Stimulated activated CD8-positive, alpha-beta memory T cell treated with anti-CD3 and anti-CD28 coated beads, Interleukin-12 subunit alpha, Interleukin-12 subunit beta, amount 100 ng/mL, for 24 hours (primary cell): ENCODE data around the gene VCAN.

ENCODE experiments used
- DNase-seq: peaks from one replicate; pipeline ENCODE4 v3.0.0-alpha.2; 2020; ENCODE audit errors: extremely low read depth

Gene VCAN

GRCh38 chr5:83494666-83495065 lies 23.1 kb downstream of the VCAN start:
- DNase-seq: no peak

GRCh38 chr5:83496626-83497025 lies 25.1 kb downstream of the VCAN start:
- no peak for DNase-seq

GRCh38 chr5:83498585-83498984 lies 27.0 kb downstream of the VCAN start:
- DNase-seq: no peak

- no peak for DNase-seq
Measured at GRCh38 chr5:83503662-83504061, 32.1 kb downstream of the VCAN start.

DNA sequence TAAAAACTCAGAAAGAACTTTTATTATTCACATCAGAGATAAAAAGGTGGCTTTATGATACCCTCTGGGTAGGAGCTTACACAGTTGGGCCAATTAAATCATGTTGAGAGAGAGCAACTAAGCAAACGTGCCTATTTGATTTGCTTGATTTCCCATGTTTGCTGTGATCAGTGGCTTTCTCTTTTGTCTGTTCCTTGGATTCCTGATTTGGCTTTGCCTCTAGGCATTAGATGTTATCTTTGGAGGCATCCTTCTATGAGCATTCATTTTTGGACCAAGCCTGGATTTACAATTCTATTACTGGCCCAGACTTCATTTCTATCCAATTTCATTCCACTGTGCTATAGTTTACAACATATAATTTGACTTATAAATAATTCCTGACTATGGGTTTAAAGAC lies 35.9 kb downstream of the VCAN start:
- DNase-seq: no peak

- DNase-seq: no peak
Measured at GRCh38 chr5:83509540-83509939, 38.0 kb downstream of the VCAN start.

GRCh38 chr5:83510260-83510659 lies 38.7 kb downstream of the VCAN start:
- no peak for DNase-seq

GRCh38 chr5:83512061-83512745 lies 40.7 kb downstream of the VCAN start:
- DNase-seq: no peak

DNA sequence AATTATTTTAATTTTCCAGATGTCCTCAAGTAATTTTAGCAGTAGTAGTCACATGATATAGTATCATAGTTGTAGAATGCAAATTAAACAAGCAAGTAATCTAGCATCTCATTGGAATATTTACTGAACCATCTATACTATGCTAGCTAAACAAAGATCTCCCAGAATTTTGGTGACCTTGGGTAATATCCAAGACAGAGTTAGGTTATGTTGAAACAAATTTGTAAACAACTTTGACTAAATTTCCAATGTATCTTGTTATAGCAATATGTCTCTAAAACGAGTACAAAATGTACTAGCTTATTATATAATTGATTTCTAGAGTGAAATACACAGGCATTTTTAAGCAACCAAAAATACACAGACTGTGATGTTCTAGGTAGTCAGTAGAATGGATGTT lies 41.5 kb downstream of the VCAN start:
- DNase-seq: no peak

DNA sequence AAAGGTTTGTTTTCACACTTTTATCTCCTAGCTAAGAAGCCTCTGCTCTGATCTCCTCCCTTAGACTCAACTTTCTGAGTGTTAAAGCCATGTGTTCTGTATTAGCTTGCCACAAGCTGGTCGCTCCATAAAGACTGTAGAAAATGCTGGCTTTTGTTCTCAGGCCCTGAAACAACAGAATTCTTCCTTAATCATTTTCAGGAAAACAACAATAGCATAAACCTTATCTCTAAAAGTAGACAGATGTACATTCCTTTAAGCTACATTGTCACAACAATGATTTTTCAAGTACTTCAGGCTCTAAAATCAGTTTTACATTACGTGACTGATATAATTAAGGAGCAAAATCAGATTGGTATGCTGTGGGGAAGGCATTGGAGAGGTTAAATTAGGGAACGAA lies 41.9 kb downstream of the VCAN start:
- no peak for DNase-seq

DNA sequence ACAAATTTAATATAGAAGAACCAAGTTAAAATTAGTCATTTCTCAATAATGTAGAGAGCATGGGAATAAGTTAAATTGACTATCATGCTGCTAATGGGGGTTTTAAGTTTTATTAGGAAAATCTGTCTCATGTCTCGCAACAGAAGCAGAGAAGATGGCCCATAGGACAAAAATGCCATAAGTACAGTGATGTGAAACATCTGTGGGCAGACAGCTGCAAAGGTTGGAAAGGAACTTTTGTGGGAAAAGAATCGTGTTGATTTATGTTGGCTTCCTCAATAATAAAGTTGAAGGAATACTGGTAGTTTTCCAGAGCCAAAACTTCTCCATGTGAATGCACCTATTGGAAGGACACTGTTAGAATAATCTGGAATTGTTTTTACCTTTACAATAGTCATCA lies 44.8 kb downstream of the VCAN start:
- DNase-seq: no peak

DNA sequence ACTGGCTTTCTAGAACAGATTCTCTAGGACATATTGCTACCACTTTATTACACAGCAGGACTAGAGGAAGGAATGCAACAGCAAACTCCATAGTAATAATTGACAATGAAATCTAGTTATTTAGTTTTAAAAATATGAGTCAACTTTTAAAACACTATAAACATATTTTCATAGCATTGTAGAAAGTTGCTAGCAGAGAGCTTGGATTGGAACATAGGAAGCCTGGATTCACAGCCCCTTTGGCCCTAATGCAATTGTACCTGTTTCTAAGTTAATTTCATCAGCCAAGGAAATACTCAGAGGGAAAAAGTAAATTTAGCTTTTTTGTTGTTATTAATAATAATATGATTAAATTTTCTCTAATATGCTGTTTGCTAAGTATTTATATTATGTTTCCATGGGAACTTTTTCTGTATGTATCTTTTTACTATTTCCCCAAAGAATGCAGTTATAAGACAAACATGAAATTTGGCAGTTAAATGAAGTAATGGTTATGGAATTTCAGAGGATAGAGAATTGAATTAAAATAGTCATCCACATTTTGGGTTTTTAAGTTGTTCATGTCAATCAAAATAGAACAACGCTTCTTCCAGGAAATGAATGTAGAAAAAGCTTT lies 45.6 kb downstream of the VCAN start:
- DNase-seq: no peak

DNA sequence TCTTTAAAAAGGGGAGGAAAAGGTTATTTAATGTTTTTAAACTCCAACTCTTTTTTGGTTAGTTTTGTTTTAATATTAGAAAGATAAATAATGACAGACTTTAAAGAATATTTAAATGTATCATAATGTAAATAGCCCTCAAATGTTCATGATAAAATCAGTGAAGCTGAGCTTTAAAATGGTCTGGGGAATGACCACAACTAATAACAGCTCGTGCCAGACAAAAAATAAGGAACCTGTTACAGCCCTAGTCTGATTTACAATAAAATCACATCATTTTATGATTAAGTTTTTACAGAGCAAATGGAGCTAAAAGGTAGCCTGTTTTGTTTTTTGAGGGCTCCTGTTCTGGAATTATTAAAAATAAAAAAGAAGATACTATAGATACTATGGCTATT lies 46.1 kb downstream of the VCAN start:
- no peak for DNase-seq

GRCh38 chr5:83518319-83519061 lies 46.9 kb downstream of the VCAN start:
- no peak for DNase-seq

DNA sequence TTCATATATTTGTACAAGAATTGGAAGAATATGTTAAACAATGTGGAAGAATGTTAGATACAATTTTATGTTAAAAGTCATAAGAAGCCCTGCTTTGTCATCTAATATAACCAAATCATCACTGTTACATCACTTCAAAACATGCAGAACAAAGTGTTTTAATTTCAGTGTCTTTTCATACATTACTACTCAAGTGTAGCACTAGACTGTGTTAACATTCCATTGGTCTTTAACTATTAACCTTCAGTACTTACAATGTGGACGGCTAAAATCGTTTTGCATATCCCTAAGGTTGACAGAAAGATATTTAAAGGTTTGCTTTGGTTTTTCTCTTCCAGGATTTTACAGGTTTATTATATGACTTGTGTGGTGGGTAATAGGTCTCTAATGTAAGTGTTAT lies 50.9 kb downstream of the VCAN start:
- DNase-seq: no peak

DNA sequence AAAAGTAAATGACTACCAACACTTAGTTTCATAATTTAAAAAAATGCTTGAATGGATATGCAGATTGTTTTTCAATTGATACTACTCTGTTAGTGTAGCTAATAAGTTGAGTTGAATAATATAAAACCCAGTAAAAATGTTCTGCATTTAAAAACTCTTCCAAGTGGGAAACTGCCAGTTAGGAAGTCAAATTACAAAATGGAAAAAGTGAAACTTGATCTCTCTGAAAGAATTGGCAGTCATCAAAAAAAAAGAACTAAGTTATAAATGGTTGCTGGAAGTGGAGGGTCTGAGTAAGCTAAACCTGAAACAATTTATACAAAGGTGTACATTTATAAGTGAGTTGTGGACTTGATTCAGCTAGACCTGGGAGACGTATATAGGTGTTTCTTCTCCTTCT lies 52.4 kb downstream of the VCAN start:
- no peak for DNase-seq

- no peak for DNase-seq
Measured at GRCh38 chr5:83524345-83524744, 52.8 kb downstream of the VCAN start.

DNA sequence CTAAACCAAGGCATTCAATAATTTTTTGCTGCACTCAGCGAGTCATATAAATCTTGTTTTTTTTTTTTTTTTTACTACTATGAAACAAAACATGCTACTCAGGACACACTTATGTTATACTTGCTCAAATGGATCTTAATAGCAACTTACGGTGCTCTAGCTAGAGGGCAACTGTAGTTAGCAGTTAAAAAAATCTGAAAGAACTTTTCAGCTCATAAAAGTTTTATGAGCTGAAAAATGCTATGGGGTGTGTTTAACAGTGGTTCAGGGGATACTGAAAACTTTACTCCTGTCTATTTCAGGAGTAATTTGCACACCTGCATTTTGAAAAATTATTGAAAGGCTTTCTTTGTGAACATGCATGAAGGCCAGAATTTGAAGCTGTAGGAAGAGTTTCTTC lies 53.4 kb downstream of the VCAN start:
- DNase-seq: no peak

DNA sequence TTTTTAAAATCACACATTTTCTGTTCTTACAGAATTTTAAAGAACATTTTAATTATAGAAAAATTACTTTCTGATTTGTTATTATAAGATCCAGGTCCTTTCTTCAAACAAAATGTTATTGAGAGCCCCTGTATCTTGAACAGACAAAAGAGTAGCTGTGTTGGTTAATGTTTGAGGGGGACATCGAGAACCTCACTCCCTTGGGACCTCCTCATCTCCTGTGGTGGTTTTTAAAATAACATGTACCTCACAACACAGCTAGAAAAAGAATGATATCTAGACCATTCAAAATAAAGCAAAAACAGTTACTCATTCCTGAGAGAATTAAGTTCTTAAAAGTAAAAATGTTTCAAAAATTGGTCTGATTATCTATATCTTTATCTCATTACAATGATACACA lies 54.7 kb downstream of the VCAN start:
- no peak for DNase-seq

DNA sequence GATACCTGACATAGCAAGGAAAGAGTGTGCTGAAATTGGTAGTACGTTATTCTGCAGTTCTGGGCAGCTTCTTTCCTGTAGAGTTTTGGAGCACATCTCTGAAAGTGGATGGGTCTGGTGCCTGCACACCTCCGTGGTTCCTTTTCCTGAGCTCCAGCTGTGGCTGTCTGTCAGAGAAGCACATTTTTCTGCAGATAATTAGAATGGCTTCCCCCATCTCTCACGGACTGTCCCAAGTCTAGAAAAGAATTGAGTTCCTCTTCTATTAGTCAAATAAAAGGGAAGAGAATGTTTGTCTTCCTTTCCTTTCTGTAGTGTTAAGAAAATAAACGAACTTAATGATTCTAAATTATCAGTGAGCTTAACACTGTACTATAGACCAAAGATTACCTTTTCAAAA lies 55.7 kb downstream of the VCAN start:
- DNase-seq: no peak

- DNase-seq: no peak
Measured at GRCh38 chr5:83527722-83528438, 56.3 kb downstream of the VCAN start.

DNA sequence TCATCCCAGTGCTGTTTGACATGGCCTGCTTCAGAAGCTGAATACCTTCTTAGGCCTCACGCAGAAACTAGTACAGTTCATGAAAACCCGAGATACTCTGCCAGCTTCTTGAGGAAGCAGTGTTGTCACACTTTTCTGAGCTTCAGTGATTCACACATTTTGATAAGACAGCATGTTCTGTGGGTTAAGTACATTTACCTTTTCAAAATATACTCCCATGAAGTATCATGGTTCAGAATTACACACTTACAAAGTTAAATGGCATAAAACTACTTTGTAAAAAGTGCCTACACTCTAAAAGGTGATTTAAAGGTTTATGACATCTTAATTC lies 56.9 kb downstream of the VCAN start:
- DNase-seq: no peak

DNA sequence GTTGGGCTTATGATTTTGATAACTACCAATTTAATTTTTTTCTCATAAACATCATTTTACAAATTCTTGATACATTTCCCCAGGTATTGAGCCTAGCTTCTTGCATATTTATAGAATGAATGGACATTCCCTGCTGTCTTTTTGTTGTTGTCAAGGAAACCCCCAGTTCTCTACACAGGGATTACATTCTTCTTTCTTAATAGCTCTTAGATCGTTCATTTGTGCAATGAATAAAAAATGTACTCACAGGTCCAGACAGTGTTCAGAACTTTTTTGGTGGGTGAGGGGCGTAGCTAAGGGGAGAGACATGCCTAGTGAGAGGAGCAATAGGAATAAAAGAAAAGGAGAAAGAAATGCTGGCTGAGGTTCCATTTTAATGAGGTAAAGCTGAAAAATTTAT lies 58.6 kb downstream of the VCAN start:
- DNase-seq: no peak
